SK-N-MC (cell line): ENCODE data around the gene SSR1.

ENCODE experiments used
- DNase-seq: peaks from one replicate; pipeline ENCODE4 v3.0.0-alpha.2; 2011; ENCODE audit warnings: low read depth, low spot score
- H3K27ac ChIP-seq: fragments of 200-600 bp; sonication (generic); 2 replicates; pipeline ENCODE4 v1.5.1; 2016; ENCODE audit warnings: mixed run types
- H3K36me3 ChIP-seq: fragments of 200-600 bp; sonication (generic); 2 replicates; pipeline ENCODE4 v1.6.1; 2017; ENCODE audit warnings: antibody characterized with exemption, low read length, mixed read lengths; ENCODE audit not compliant: insufficient read depth
- H3K4me3 ChIP-seq: fragments of 200-600 bp; sonication (generic); 2 replicates; pipeline ENCODE4 v1.5.1; 2016
- H3K9ac ChIP-seq: fragments of 200-600 bp; sonication (generic); 2 replicates; pipeline ENCODE4 v1.8.0; 2017; ENCODE audit warnings: mixed run types, mixed read lengths; ENCODE audit not compliant: insufficient read length
- H3K9me3 ChIP-seq: fragments of 200-600 bp; sonication (generic); 2 replicates; pipeline ENCODE4 v1.6.1; 2017; ENCODE audit warnings: low read depth, mild to moderate bottlenecking, antibody characterized with exemption, low read length, moderate library complexity, mixed read lengths
- EZH2 ChIP-seq: fragments of 200-600 bp; sonication (generic); IDR thresholded peaks from one replicate; pipeline ENCODE4 v1.6.1; 2017; ENCODE audit warnings: antibody characterized with exemption
- FOXP2 ChIP-seq: optimal IDR thresholded peaks from 2 replicates; pipeline ENCODE3; 2011; ENCODE audit warnings: mild to moderate bottlenecking, moderate library complexity; ENCODE audit not compliant: insufficient read depth; ENCODE audit errors: extremely low read length, control extremely low read depth
- POLR2AphosphoS5 ChIP-seq: IDR thresholded peaks from 2 replicates; pipeline ENCODE4 v1.6.1; 2012; ENCODE audit warnings: mild to moderate bottlenecking, low read depth, low read length, borderline replicate concordance

Gene SSR1

DNA sequence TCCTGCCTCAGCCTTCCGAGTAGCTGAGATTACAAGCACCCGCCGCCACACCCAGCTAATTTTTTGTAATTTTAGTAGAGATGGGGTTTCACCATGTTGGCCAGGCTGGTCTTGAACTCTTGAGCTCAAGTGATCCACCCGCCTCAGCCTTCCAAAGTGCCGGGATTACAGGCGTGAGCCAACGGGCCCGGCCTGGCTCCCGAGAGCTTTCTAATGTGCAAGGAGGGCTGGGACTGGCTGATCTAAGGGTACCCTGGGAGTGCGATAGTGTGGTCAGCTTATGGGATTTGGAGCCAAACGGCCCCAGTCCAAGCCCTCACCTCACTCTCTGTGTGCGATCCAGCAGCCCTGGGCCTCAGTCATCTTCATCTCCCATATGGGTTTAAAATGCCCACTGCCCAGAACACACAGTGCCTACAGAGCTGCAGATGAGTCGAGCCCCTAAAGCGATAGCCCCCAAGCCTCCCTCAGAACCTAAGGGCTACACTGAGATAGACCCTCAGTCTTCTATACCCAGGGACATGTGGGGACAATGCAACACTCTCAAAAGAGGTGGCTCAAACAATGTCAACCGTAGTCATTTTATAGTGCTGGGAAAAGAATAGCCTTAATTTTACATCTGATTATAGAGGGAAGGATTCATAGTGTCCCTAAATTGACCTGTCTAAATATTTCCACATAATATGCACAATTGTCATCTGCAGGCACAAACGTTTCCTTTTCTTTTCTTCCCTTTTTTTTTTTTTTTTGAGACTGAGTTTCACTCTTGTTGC lies 50.1 kb downstream of the SSR1 start:
- H3K9ac ChIP-seq, result no peak overlapping the region
- no peak overlapping the region for H3K4me3 ChIP-seq
- DNase-seq, result no peak
- no peaks in the 10 kb centered on the region for H3K36me3 ChIP-seq
- no peaks in the 10 kb centered on the region for H3K9me3 ChIP-seq
- TF ChIP-seq EZH2 (no peak), FOXP2 (no peak), POLR2AphosphoS5 (no peak)
- H3K27ac ChIP-seq, result no peak overlapping the region

DNA sequence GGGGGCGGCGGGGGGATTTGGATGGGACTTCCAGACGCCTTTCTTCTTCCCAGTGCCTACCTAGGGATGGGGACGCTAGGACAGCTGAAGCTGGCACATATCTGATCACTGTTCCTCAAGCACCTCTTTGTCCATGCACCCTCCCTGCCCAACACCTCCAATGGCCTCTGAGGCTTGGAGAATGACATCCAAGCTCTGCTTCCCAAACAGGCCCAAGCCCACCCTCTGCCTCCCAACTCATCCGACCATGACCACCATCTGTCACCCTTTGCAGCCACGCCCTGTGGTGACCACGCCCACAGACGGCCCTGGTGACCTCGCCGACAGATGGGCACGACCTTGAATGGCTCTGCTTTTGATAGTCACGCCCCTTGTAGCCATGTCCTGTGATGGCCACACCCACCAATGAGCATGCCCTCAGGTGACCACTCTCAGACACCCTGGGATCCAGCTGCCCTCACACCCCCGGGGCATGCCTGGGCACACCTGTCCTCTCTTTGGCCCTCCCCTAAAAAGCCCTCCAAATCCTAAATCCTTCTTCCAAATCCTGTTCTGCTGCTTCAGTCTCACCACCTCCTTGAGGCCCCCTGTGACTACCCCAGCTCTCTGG lies 51.0 kb downstream of the SSR1 start:
- Histone ChIP-seq H3K27ac (no peak overlapping the region), H3K36me3 (no peaks in the 10 kb centered on the region), H3K9me3 (no peaks in the 10 kb centered on the region), H3K4me3 (no peak overlapping the region), H3K9ac (no peak overlapping the region)
- no peak for DNase-seq
- TF ChIP-seq EZH2 (no peak), FOXP2 (no peak), POLR2AphosphoS5 (no peak)

DNA sequence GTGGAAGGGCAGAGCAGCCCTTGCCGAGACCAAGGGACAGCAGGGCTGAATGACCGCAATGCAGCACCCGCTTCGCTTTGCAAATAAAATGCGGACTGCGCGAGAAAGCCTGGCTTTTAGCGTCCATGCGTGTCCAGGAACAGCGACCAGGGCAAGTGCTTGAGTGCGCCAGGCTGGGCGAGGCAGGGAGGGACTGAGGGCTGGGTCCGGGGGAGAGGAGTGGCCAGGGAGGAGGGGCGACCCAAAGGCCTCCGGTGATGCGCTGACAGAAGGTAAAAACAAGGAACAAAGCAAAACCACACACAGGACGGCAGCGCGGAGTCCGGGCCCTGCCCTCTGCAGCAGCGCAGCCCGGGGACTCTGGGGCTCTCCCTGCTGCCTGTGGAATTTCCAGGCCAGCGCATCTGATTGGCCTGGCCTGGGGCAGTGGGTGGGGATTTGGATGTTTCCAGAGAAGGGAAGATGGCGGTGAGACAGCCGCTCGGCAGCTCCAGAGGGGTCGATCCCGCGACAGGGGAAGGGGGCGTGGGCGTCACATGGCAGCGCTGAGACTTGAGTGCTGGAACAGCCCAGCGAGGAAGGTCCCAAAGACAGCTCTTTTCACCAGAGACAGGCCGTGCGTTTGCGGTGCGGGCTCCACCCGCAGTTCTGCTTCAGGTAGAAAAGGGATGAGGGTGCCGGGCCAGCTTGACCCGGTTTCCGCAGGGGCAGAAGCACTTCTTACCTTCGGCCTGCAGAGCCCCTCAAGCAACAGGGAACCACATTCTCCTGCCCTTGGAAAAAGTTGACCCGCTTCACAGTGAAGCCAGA lies 51.8 kb downstream of the SSR1 start:
- H3K9me3 ChIP-seq, result no peaks in the 10 kb centered on the region
- no peak overlapping the region for H3K27ac ChIP-seq
- H3K36me3 ChIP-seq, result no peaks in the 10 kb centered on the region
- H3K4me3 ChIP-seq, result no peak overlapping the region
- no peak overlapping the region for H3K9ac ChIP-seq
- no peak for TF ChIP-seq POLR2AphosphoS5
- TF ChIP-seq FOXP2, result no peak
- no peak for TF ChIP-seq EZH2
- no peak for DNase-seq

DNA sequence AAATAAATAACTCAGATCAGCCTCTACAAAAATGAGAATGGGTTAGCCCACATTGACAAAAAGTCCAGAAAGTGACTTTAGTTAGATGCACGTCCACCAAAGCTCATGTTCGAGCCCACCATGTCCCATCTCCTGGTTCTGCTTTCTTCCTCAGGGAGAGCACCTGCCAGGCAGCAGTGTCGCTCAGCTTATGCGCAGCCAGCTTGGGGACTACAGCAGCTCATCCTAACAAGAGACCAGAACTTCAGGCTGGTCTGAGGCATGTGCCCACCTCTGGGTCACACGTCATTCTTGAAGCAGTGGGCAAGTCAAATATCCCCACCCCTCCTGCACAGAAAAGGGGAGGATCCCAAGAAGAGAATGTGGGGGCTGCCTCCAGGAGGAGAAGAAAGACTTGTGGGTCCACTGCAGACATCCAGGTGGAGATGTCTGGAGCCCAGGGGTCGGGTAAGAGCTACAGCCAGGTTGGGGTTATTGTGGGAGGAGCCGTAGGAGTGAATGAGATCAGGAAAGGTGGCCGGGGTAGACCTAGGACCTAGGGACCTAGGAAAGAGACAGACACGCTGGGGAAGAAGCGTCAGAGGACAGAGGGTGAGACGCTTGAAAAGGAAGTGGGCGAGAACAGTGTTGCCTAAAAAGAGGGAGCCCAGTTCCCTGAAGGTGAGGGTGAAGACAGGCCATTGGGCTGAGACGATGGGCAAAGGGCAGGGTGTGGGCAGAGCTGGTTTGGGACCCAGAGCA lies 52.5 kb downstream of the SSR1 start:
- TF ChIP-seq EZH2 (no peak), POLR2AphosphoS5 (no peak), FOXP2 (no peak)
- no peak for DNase-seq
- Histone ChIP-seq H3K9me3 (no peaks in the 10 kb centered on the region), H3K27ac (no peak overlapping the region), H3K9ac (no peak overlapping the region), H3K36me3 (no peaks in the 10 kb centered on the region), H3K4me3 (no peak overlapping the region)

DNA sequence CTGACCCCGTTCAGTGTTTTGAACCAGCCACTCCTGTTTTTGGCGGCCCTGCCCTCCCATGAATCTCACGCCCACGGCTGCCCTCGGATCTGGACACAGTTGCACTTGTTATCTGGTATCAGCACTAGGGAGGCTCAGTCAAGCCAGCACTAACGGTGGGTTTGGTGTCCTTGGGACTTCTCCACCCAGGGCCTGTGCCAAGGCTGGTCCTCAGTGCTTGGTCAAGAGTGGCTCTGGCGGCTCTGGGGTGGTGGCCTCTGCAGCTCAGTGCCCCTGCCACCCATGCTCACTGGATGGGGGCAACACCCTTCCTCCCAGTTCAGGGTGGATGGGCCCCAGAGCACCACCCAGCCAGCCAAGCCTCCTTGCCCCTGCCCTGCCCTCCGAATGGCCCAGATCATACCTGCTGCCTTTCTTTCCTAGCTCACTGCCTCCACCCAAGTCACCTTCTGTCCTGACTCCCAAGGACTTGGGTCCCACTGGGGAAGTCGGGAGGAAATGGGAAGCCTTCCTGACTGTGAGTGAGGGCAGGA lies 54.7 kb downstream of the SSR1 start:
- H3K4me3 ChIP-seq, result no peak overlapping the region

DNA sequence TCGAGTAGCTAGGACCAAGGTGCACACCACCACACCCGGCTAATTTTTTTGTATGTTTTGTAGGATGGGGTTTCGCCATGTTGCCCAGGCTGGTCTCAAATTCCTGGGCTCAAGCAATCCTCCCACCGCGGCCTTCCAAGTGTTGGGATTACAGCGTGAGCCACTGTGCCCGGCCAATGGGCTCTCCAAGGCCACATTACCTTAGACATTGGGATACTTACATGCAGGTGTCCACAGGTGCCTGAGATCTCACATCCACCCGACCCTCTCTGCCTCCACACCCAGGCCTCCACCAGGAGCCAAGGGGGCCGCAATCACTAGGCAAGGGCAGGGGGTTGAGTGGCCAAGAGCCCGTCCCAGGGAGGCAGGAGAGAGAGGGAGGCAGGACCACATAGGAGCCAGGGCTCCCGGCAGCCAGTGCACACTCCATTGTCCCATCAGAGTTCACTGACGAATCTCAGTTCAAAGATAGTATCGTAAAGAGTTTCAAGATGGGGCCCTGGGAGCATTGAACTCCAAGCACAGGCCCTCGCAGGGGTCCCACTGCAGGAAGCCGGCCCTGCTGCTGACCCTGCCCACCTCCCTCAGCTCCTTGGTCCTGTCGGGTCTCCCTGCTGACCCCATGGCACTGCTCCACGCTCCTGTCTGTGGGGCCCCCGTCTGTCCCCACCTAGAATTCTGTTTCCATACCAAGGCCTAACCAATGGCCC lies 55.3 kb downstream of the SSR1 start:
- no peak overlapping the region for H3K27ac ChIP-seq
- H3K9me3 ChIP-seq, result no peaks in the 10 kb centered on the region
- no peak for TF ChIP-seq POLR2AphosphoS5
- no peak for TF ChIP-seq EZH2
- no peak for TF ChIP-seq FOXP2
- no peak for DNase-seq
- H3K4me3 ChIP-seq, result no peak overlapping the region
- H3K9ac ChIP-seq, result no peak overlapping the region
- no peaks in the 10 kb centered on the region; the same call in 1 of the 2 replicates for H3K36me3 ChIP-seq

More for the DNA sequence above, 54.7 kb downstream of the SSR1 start:
- DNase-seq, result no peak
- Histone ChIP-seq H3K36me3 (no peaks in the 10 kb centered on the region), H3K9ac (no peak overlapping the region), H3K9me3 (no peaks in the 10 kb centered on the region), H3K27ac (no peak overlapping the region)
- TF ChIP-seq EZH2 (no peak), POLR2AphosphoS5 (no peak), FOXP2 (no peak)

DNA sequence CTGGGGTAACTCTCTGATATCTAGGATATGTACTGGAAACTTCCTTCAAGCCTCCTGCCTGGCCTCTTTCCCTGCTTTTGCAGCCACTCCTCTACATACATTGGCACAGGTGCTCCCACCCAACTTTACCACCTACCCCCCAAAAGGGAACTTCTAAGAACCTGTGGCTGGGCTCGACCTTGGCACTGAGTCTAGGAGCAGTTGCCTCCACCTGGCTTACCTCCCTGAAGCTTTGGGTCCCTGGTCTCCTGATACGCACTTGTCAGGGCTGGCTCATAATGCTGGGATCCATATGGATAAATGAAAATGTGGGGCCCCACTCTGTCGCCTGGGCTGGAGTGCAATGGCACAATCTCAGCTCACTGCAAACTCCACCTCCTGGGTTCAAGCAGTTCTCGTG lies 56.2 kb downstream of the SSR1 start:
- Histone ChIP-seq H3K36me3 (peaks cover 8% of the 10 kb centered on the region), H3K9me3 (no peaks in the 10 kb centered on the region), H3K4me3 (no peak overlapping the region), H3K27ac (no peak overlapping the region), H3K9ac (no peak overlapping the region)
- no peak for TF ChIP-seq POLR2AphosphoS5
- no peak for TF ChIP-seq FOXP2
- TF ChIP-seq EZH2, result no peak
- no peak for DNase-seq

DNA sequence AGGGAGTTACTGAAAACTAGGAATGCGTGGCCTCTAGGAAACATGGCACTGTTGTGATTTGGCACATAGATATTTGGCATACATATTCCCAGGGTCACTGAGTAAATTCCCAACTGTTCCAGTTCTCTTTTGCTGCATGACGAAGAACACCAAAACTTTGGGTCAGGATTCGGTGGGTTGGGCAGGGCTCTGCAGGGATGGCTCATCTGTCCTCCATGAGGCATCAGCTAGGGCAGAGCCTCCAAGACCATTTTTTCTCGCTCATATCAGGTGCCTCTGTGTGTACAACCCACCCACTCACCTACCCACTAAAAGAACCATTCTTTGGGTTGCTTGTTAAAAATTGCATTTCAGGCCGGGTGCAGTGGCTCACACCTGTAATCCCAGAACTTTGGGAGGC lies 57.1 kb downstream of the SSR1 start:
- Histone ChIP-seq H3K9ac (no peak overlapping the region), H3K36me3 (peaks cover 17% of the 10 kb centered on the region), H3K27ac (no peak overlapping the region), H3K9me3 (no peaks in the 10 kb centered on the region), H3K4me3 (no peak overlapping the region)
- no peak for TF ChIP-seq EZH2
- TF ChIP-seq FOXP2, result no peak
- no peak for TF ChIP-seq POLR2AphosphoS5
- DNase-seq, result no peak
